HUES48 (cell line): Measurements from ENCODE around the gene ZFC3H1.
"Not testable (repeated sequence)": the region's sequence is repeated elsewhere in the genome, so short reads cannot be mapped to it uniquely, and the experiment has no call there.

Source experiments
- H3K27ac ChIP-seq: one replicate; pipeline ENCODE4 v1.7.0; 2013; ENCODE audit warnings: low read depth, low read length, inconsistent platforms
- H3K27me3 ChIP-seq: 2 replicates; pipeline ENCODE4 v1.6.1; 2013; ENCODE audit warnings: mild to moderate bottlenecking, low read length; ENCODE audit not compliant: control insufficient read depth, insufficient read depth
- H3K36me3 ChIP-seq: 2 replicates; pipeline ENCODE4 v1.6.1; 2013; ENCODE audit warnings: low read length; ENCODE audit not compliant: control insufficient read depth, insufficient read depth
- H3K4me1 ChIP-seq: 2 replicates; pipeline ENCODE4 v1.6.1; 2013; ENCODE audit warnings: mild to moderate bottlenecking, low read length; ENCODE audit not compliant: control insufficient read depth, insufficient read depth
- H3K4me3 ChIP-seq: 2 replicates; pipeline ENCODE4 v1.5.1; 2013; ENCODE audit warnings: mild to moderate bottlenecking, low read depth, low read length
- H3K9ac ChIP-seq: 2 replicates; pipeline ENCODE4 v1.6.1; 2013; ENCODE audit warnings: mild to moderate bottlenecking, low read depth, low read length, moderate library complexity
- H3K9me3 ChIP-seq: 2 replicates; pipeline ENCODE4 v1.6.1; 2013; ENCODE audit warnings: low read length; ENCODE audit not compliant: control insufficient read depth, insufficient read depth

The ZFC3H1 gene

GRCh38 chr12:71663561-71664410, at the start of gene ZFC3H1, which contains the start of gene THAP2:
ZFC3H1 (minus strand) TSS chr12:71663848; CDS start chr12:71663610, 238 bp downstream.
THAP2 (plus strand) TSS chr12:71664301; CDS start chr12:71664510, 209 bp downstream.
- H3K4me1 ChIP-seq, result peaks cover 11% of the 10 kb centered on the region
- H3K27me3 ChIP-seq, result no peaks in the 10 kb centered on the region
- peak within 1 kb of the TSS; percentile 97 for H3K27ac ChIP-seq
- H3K4me3 ChIP-seq, result peak within 1 kb of the TSS; percentile 87
- no peaks in the 10 kb centered on the region for H3K9me3 ChIP-seq
- H3K36me3 ChIP-seq, result peaks cover 16% of the 10 kb centered on the region
- H3K9ac ChIP-seq, result peak within 1 kb of the TSS; percentile 92

DNA sequence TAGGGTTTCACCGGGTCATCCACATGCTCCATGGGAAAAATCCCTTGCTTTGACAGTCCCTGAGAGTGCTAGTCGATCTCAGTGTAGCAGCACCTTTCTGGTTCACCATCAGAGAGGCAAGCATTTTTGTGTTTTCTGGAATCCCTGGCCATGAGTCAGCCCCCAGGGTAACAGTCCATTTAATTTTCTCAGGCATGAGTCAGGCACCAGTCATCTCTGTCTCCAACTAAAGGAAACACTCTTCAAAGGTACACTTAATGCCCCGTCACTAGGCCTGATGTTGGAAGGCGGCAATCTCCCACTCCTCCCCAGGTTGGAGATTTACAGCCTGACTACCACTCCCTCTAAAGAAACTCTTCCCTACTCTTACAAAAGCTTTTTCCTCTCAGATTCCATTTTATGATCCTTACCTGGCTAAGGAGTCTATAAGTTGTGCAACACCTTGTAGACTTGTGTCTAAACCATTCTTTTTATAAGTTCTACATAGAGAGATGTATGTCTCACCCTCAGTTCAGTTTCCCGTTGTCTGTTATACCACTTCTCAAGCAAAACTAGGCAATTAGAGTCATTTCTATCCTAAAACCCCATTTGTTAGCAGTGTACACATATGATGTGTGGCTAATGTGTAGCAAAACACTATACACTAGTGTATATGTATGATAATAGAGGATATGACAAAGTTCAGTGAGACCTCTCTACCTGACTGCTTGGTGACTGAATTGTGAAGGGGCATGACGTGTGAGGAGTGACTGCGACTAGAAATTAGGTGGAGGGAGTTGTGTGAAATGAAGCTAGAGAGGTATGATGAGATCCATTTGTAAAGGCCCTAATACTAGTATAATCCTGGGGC, 46.9 kb upstream of the ZFC3H1 start:
- H3K9me3 ChIP-seq, result peaks cover 4% of the 10 kb centered on the region; the same call in 1 of the 2 replicates
- no peak overlapping the region for H3K4me3 ChIP-seq
- H3K36me3 ChIP-seq, result no peaks in the 10 kb centered on the region
- peaks cover 19% of the 10 kb centered on the region for H3K4me1 ChIP-seq
- H3K9ac ChIP-seq, result no peak overlapping the region
- H3K27ac ChIP-seq, result peak overlapping the region; percentile 72
- H3K27me3 ChIP-seq, result no peaks in the 10 kb centered on the region

- Histone ChIP-seq H3K27me3 (no peaks in the 10 kb centered on the region), H3K4me1 (peaks cover 19% of the 10 kb centered on the region), H3K36me3 (0 out of 2 replicates have a peak, but pooled peaks cover 3% of the 10 kb centered on the region), H3K4me3 (no peak overlapping the region), H3K27ac (no peak overlapping the region), H3K9me3 (peaks cover 4% of the 10 kb centered on the region; the same call in 1 of the 2 replicates), H3K9ac (no peak overlapping the region)
Observed at GRCh38 chr12:71708658-71709057, 45.0 kb upstream of the ZFC3H1 start.

GRCh38 chr12:71704920-71705319, 41.3 kb upstream of the ZFC3H1 start:
- no peaks in the 10 kb centered on the region for H3K27me3 ChIP-seq
- no peaks in the 10 kb centered on the region for H3K9me3 ChIP-seq
- H3K27ac ChIP-seq, result no peak overlapping the region
- H3K36me3 ChIP-seq, result peaks cover 10% of the 10 kb centered on the region; the same call in 1 of the 2 replicates
- no peak overlapping the region for H3K4me3 ChIP-seq
- peaks cover 17% of the 10 kb centered on the region for H3K4me1 ChIP-seq
- no peak overlapping the region for H3K9ac ChIP-seq

DNA sequence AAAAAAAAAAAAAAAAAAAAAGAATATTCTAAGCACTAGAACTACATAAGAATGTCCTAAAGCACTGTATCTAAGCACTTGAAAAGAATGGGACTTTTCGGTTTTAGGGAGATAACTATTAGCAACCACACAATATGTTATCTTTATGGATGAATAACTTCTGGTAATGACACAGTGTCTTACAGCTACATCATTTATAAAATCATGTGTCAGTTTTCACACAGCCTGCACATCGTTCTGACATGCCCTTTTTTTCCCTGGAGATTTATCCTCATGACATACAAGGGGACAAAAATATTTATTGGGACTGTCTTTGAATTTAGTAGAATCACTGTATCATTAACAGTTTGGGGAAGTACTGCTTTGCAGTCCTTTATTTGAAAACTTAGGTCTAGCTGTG, 39.6 kb upstream of the ZFC3H1 start:
- H3K9me3 ChIP-seq, result no peaks in the 10 kb centered on the region
- no peak overlapping the region for H3K27ac ChIP-seq
- peaks cover 3% of the 10 kb centered on the region; the same call in 1 of the 2 replicates for H3K4me1 ChIP-seq

DNA sequence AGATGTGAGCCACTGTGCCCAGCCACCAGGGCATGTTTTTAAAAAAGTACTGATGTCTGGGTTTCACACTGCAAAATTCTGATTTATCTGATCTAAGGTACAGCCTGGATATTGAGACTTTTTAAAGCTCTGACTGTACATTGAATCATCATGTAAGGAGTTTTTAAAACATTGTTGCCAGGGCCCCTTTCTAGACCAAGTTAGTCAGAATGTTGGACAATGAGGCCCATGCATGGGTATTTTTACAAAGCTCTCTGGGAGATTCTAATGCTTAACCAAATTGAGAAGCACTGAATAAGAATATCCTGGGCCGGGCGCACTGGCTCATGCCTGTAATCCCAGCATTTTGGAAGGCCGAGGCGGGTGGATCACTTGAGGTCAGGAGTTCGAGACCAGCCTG, 38.9 kb upstream of the ZFC3H1 start:
- Histone ChIP-seq H3K4me3 (no peak overlapping the region), H3K36me3 (peaks cover 25% of the 10 kb centered on the region), H3K9ac (no peak overlapping the region), H3K27me3 (no peaks in the 10 kb centered on the region), H3K4me1 (no peaks in the 10 kb centered on the region), H3K27ac (no peak overlapping the region), H3K9me3 (no peaks in the 10 kb centered on the region)

More for the DNA sequence above, 39.6 kb upstream of the ZFC3H1 start:
- Histone ChIP-seq H3K36me3 (peaks cover 20% of the 10 kb centered on the region), H3K27me3 (no peaks in the 10 kb centered on the region), H3K4me3 (no peak overlapping the region), H3K9ac (no peak overlapping the region)

- not testable (repeated sequence) for H3K4me3 ChIP-seq, H3K27ac ChIP-seq, H3K27me3 ChIP-seq, H3K9ac ChIP-seq, H3K4me1 ChIP-seq, H3K9me3 ChIP-seq
- peaks cover 29% of the 10 kb centered on the region for H3K36me3 ChIP-seq
Observed at GRCh38 chr12:71702181-71702580, 38.5 kb upstream of the ZFC3H1 start.

- Histone ChIP-seq H3K9ac (no peak overlapping the region), H3K27me3 (no peaks in the 10 kb centered on the region), H3K27ac (no peak overlapping the region), H3K4me3 (no peak overlapping the region), H3K4me1 (no peaks in the 10 kb centered on the region), H3K36me3 (peaks cover 26% of the 10 kb centered on the region), H3K9me3 (no peaks in the 10 kb centered on the region)
Observed at GRCh38 chr12:71695782-71696181, 32.1 kb upstream of the ZFC3H1 start.

DNA sequence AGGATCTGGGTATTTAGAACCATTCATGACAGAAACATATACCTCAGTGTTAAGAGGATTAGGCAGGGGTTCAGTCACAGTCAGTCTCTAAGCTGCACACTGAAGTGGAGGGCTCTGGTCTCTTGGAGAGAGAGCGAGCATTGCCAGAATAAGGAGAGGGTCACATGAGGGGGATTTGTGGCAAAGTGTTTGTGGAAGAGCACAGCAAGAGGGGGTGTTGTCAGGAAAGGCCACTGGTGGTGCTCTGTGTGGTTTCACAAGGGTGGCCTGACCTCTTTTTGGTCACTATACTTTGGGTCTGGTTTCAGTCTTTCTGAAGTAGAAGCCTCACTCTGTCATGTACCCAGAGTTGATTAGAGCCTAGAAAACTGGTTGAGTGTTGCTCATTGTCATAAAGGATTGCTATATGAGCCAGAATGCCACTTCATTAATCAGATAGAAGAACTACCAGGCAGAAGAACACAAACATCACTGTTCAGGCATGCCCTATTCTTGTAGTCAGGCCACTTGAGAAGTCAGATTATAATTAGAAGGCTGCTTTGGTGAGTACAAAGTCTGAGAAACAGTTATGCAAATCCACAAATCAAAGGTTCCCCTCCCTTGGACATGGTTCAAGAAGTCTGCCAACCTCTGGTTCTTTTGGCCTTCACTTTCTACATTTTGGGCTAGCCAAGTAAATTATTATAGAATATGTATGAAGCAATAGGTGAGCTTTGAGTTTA, 30.6 kb upstream of the ZFC3H1 start:
- Histone ChIP-seq H3K4me3 (no peak overlapping the region), H3K9ac (no peak overlapping the region), H3K27ac (no peak overlapping the region), H3K27me3 (no peaks in the 10 kb centered on the region), H3K9me3 (no peaks in the 10 kb centered on the region), H3K36me3 (peaks cover 22% of the 10 kb centered on the region), H3K4me1 (no peaks in the 10 kb centered on the region)

DNA sequence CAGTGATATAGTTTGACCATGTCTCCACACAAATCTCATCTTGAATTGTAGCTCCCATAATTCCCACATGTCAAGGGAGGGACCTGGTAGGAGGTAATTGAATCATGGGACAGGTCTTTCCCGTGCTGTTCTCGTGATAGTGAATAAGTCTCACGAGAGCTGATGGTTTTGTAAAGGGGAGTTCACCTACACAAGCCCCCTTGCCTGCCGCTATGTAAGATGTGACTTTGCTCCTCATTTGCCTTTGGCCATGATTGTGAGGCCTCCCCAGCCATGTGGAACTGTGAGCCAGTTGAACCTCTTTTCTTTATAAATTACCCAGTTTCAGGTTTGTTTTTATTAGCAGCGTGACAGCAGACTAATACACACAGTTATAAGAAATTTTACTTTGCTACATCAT, 30.0 kb upstream of the ZFC3H1 start:
- not testable (repeated sequence) for H3K27me3 ChIP-seq, H3K4me3 ChIP-seq, H3K9ac ChIP-seq, H3K9me3 ChIP-seq, H3K4me1 ChIP-seq, H3K27ac ChIP-seq
- H3K36me3 ChIP-seq, result peaks cover 16% of the 10 kb centered on the region
